Hippocampal formation (tissue), 2 donors: ENCODE measurements around the gene TSPAN15.
"Not testable (repeated sequence)": the region's sequence is repeated elsewhere in the genome, so short reads cannot be mapped to it uniquely, and the experiment has no call there.

ENCODE experiments used
- DNase-seq, 2 donors: peaks; one replicate each; lab custom pipeline; 2025; lab: John Stamatoyannopoulos, UW

The TSPAN15 gene

GRCh38 chr10:69488149-69488844 is 37.0 kb downstream of the TSPAN15 start:
- DNase-seq, result not testable (repeated sequence)

DNA sequence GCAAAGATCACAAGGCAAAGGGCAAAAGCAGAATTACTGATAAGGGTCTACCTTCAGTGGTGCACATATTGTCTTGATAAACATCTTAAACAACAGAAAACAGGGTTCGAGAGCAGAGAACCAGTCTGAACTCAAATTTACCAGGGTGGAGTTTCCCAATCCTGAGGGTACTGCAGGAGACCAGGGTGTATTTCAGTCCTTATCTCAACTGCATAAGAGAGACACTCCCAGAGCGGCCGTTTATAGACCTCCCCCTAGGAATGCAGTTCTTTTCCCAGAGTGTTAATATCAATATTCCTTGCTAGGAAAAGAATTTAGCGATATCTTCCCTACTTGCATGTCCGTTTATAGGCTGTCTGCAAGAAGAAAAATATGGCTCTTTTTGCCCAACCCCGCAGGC is 37.6 kb downstream of the TSPAN15 start:
- DNase-seq, result not testable (repeated sequence)

GRCh38 chr10:69489506-69490090 is 38.3 kb downstream of the TSPAN15 start:
- DNase-seq, result no peak

GRCh38 chr10:69490876-69491275 is 39.6 kb downstream of the TSPAN15 start:
- no peak for DNase-seq

GRCh38 chr10:69491611-69492010 is 40.3 kb downstream of the TSPAN15 start:
- no peak for DNase-seq

- peak in 1 of 2 donors; percentile 71 for DNase-seq
Observed at GRCh38 chr10:69492091-69492745, 41.0 kb downstream of the TSPAN15 start.

DNA sequence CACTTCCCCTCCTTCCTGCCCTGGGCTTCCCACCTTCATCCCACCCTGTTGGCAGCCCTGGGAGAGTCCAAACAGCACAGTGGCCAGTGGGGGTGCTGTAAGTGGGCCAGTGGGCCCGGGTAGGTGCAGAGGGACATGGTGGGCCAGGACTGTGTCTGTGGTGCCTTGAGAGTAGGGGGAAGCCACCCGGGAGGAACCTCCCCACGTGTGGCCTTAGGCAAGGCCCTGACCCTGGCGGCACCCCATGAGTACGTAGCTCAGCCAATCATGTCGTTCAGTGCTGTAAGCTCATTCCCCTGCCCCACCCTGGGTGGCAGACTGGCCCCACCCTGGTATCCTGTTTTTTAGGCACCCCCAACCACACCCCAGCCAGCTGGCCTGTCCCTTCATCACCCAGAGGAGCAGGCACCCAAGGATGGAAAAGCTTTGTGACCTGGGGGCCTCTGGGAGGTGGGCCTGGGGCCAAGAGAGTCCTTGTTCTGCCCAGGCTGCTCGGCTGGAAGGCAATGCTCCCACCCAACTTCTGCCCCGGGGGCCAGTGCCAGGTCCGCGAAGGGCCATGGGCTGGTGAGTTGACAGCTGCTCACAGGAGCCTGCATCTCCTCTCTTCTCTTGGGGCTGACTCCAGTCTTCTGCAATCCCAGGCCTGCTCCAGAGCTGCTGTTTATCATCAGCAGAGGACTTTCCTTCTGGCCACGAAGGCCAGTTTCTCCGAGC is 41.6 kb downstream of the TSPAN15 start:
- DNase-seq, result no peak

- DNase-seq, result peak; percentile 96 to 97
Observed at GRCh38 chr10:69494626-69495558, 43.6 kb downstream of the TSPAN15 start.

DNA sequence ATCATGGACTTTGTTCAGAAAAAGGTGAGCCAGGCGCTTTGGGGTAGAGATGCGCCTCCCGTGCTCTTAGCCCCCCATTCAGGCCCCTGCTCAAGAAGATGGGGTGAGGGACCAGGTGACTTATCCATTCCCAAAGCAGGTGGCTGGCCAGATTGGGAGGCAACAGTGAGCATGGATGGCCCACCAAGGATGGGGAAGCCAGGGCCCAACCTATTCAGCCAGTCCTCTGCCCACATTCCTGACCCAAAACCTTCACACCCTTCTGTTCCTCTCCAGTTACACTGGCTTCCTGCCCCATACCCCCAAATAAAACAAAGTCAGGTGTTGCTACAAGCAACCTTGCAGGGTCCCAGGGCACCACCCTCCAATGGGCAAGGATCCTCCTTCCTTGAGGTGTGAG is 44.4 kb downstream of the TSPAN15 start:
- no peak for DNase-seq

DNA sequence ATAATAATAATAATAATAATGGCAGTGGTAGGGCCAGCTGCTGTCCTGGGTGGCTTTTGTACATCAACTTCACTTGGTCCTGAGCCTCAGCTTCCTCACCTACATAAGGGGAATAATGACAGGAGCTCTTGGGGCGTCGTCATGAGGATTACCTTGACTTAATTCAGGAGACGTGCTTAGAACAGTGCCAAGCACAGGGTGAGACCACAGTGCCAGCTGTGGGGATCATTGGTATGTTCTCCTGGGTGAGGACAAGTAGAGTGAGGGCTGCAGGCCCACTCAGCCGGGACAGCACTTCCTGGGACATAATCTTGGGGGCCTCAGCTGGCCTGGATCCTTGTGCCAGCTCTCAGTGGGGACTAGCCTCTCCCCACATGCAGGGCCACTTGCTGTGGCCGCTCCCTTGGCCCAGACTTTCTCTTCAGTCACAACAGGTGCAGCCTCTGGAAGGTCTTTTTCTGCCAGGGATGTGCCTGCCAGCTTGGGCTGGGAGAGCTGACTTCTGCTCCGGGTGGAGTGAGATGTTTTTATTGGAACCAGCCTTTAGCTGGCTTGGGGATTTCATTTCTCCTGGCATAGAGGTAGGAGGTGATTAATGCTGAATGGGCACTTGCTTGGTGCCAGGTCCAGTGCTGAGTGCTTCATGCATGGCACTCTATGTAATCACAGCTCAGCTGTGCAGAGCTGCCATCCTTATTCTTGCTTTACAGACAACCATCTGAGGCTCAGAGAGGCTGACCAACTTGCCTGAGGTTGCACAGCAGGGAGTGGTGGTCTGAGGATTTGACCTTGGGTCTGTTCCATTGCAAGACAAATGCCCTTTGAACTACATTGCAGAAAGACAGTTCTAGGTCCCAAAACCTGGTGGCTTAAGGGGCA is 45.3 kb downstream of the TSPAN15 start:
- no peak for DNase-seq

- peak; percentile 22 to 39 for DNase-seq
Observed at GRCh38 chr10:69497231-69497561, 45.9 kb downstream of the TSPAN15 start.

- no peak for DNase-seq
Observed at GRCh38 chr10:69497611-69498390, 46.5 kb downstream of the TSPAN15 start.

- no peak for DNase-seq
Observed at GRCh38 chr10:69498711-69499471, 47.6 kb downstream of the TSPAN15 start.

DNA sequence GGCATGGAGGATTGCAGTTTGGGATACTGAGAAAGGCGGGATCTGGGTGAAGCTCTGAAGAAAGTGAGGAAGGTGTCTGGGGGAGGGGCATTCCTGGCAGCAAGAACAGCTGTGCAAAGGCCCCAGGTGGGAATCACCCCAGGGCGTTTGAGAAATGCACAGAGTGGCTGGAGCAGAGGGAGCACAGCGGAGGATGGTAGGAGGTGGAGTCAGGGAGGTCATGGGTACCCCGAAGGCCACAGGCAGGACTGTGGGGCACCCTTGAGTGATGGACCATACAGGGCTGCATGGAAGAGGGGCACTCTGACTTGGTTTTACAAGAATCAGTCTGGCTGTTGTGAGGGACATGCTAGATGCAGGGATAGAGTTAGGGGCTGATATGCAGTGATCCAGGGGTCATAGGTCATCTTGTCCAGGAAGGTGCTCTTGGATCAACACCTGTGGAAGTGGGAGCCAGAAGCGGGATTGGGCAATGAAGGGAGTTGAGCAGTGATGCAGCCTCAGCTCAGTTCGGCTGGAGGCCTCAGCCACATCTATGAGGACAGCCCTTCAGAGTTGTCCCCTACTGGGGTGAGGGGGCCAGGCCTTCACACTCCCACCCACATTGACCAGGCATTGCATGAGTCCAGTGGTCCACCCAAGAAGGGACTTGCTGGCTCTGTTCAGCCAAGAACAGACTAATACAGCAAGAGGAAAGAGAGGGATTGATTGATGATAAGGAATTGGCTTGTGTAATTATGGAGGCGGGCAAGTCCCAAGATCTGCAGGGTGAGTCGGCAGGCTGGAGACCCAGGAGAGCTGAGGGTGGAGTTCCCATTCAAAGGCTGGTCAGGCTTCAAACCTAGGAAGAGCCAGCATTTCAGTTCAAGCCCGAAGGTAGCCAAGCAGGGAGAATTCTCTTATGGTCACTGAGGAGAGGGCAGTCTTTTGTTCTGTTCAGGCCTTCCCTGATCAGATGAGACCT is 48.7 kb downstream of the TSPAN15 start:
- no peak for DNase-seq

- DNase-seq, result no peak
Observed at GRCh38 chr10:69500864-69501468, 49.7 kb downstream of the TSPAN15 start.

- no peak for DNase-seq
Observed at GRCh38 chr10:69501657-69502056, 50.4 kb downstream of the TSPAN15 start.

DNA sequence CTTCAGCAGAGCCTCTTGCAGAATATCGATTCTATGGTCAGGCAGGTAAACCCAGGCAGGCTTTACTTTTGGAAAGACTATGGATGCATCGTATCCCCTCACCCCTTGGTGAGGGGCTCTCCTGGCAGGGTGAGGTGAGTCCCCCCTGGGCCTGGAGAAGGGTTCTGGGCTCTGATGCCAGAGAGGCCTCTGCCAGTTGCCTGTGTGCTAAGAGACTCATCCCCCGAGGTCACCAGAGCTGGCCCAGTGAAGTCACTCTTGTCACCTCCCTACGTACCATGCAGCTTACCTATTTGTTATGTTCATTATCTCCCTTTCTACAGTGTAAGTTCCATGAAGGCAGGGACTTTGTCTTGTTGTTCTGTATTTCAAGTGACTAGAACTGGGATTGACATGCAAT is 51.3 kb downstream of the TSPAN15 start:
- DNase-seq, result no peak
